ENCODE measurements around the gene STIM1.

The STIM1 gene

DNA sequence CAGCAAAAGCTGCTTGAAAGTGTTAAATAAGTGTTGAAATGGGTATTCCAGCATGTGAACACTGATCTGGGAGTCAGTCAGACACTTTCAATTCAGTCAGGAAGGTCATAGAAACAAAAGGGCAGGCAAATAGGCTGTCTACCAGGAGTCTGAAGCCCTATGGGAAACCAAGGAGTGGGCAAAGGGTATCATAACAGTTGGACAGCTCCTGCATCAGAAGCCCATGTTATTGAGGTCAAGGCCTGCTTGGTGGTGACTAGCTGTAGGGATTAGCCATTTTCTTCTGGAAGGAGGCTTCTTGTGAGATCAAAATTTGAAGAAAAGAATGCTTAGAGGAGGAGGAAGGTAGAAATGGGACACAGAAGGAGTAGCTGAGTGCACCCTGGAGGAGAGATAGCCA is 97.3 kb downstream of the STIM1 start:
- DNase-seq (ENCODE audit: low read depth in 3 of 3) = no peak

DNA sequence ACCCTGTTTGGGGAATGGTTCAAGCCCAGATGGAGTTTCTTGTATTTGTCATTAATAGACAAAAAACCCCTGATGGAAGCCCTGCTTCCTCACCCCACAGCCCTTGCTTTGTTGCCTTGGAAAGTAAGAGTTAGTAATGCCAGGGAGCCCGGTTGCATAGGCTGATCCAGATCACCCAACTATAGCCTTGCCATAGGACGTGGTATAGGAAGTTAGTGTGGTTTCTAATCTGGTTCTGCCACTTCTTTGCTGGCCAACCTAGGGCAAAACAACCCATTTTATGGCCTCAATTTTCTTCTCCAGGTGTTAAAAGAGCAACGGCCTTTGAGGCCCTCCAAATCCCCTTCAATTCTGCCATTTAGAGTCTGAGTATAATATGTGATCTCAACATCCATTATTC is 97.9 kb downstream of the STIM1 start:
- no peak for DNase-seq (ENCODE audit: low read depth in 3 of 3)

- DNase-seq (ENCODE audit: low read depth in 3 of 3) = no peak
Measured at GRCh38 chr11:3954448-3955298, 99.2 kb downstream of the STIM1 start.

- DNase-seq (ENCODE audit: low read depth in 3 of 3) = no peak
Measured at GRCh38 chr11:3955299-3955665, 99.8 kb downstream of the STIM1 start.

- DNase-seq (ENCODE audit: low read depth in 3 of 3) = no peak
Measured at GRCh38 chr11:3956038-3956437, 100.6 kb downstream of the STIM1 start.

- no peak for DNase-seq (ENCODE audit: low read depth in 3 of 3)
Measured at GRCh38 chr11:3956748-3957147, 101.3 kb downstream of the STIM1 start.

DNA sequence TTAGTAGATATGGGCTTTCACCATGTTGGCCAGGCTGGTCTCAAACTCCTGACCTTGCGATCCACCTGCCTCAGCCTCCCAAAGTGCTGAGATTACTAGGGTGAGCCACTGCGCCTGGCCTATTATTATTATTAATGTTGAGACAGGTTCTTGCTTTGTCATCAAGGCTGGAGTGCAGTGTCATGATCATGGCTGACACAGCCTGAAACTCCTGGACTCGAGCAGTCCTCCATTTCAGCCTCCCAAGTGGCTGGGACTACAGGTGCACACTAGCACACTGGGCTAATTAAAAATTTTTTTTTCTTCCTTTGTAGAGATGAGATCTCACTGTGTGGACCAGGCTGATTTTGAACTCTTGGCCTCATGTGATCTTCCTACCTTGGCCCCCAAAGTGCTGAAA is 102.0 kb downstream of the STIM1 start:
- no peak for DNase-seq (ENCODE audit: low read depth in 3 of 3)

GRCh38 chr11:3958281-3958680 is 102.8 kb downstream of the STIM1 start:
- DNase-seq (ENCODE audit: low read depth in 3 of 3) = no peak

DNA sequence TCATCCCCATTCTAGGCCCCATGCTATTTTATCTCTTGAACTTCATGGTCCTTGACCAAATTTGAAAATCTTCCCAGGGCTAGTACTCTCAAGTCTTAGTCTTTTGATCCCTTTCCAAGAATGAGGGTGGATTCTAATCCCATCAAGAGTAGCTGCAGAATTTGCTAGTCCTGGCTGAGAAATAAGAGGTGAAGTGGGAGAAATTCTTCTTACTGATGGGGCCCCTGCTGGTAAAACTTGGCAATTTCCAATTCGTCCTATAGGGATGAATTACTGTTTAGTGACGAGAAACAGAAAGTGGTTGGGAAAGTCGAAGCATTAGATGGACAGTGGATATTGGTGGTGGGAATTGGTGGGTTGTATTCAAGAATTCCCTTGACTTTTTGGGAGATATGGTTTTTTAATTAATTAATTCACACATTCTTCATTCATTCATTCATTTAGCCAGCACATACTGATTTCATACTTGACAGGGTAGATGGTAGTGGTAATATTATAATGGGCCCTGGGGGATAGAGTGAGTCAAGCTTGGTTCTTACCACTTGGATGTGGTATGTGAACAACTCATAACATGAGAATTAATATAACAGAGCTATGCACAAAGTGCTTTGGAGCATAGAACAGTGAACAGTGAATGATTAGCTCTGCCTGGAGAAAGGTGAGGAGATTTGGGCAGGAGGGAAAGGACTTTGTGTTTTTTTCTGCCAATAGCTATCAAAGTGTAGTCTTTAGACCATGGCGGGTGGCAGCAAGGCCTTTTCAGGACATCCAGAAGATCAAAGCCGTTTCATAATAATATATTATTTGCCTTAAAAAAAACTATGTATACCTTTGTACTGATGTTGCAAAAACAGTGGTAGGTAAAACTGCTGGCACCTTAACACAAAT is 103.8 kb downstream of the STIM1 start:
- no peak for DNase-seq (ENCODE audit: low read depth in 3 of 3)

GRCh38 chr11:3959903-3960265 is 104.4 kb downstream of the STIM1 start:
- no peak for DNase-seq (ENCODE audit: low read depth in 3 of 3)

- DNase-seq (ENCODE audit: low read depth in 3 of 3) = no peak
Measured at GRCh38 chr11:3962406-3962840, 107.0 kb downstream of the STIM1 start.

DNA sequence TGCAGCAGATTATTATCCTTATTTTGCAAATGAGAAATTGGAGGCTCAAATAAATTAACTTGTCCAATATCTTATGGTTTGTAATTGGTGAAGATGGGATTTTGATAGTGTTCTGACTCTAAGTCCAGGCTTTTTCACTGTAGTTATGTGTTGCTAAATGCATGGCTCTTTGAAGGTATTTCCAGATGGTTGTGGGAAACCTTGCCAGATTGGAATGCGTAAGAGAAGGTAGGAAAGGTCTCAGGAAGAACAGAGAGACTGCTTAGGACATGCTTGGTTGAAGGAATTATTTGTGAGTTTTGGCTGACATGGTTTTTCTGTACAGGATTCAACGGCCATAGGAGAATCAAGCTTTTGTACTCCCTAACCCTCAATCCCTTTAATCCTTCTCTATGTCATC is 108.6 kb downstream of the STIM1 start:
- DNase-seq (ENCODE audit: low read depth in 3 of 3) = no peak

DNA sequence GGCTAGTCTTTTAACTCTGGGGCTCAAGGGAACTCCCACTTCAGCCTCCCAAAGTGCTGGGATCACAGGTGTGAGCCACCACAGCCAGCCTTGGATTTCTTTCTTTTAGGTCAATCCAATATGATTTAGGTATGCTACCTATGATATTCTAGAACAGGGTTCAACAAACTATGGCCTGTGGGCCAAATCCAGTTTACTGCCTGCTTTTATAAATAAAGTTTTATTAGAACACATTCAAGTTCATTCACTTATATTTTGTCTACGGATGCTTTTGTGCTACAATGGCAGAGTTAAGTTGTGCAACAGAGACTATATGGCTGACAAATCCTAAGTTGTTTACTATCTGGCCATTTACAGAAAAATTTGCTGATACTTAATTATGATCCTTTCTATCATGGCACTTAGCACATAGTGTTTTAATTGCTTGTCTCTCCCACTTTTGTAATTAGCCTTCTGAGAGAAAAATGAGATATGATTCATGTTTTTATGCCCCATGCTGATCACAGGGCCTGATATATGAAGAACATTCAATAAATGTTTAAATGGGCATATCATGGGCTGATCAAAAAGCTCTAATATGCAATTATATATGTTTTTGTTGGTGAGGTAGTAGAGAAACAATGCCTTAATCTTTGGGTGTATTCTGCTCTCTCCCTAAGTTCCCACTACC is 109.6 kb downstream of the STIM1 start:
- no peak for DNase-seq (ENCODE audit: low read depth in 3 of 3)

DNA sequence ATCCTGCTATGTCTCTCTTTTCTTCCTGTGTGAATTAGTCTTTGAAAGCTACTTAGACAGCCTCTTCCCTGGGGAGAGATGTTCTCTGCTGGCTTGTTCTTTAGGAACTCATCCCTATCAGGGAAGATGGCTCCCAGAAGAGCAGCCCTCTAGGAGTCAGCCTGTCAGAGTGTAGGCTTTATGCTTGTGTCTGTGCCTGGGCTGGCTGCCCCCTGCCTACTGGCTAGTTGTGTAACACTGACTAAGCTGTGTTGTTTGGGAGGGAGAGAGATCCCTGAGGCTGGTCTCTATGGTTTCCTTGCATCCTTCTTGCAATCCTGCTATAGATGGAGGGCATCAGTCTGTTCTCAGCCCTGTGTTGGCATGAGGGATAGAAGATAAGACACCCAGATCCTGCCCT is 112.2 kb downstream of the STIM1 start:
- no peak for DNase-seq (ENCODE audit: low read depth in 3 of 3)

- DNase-seq (ENCODE audit: low read depth in 3 of 3) = no peak
Measured at GRCh38 chr11:3969200-3969599, 113.7 kb downstream of the STIM1 start.

DNA sequence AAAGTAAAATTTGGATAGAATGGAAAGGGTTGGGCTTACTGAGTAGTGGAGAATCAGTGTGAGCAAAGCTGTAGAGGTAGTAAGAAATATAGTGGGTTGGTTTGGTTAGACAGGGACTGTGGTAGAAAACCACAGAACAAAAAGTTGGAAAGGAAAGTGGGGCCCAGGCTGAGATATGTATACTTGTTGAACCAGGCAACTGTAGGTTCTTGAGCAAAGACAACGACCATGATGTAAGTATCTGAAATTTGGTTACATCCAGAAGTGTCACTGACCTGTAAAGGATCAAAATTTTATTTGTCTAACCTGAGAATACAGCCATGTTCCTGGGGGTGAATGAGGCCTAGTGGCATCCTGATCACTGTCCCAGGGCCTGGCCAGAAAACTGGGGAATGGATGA is 114.1 kb downstream of the STIM1 start:
- DNase-seq (ENCODE audit: low read depth in 3 of 3) = no peak

DNA sequence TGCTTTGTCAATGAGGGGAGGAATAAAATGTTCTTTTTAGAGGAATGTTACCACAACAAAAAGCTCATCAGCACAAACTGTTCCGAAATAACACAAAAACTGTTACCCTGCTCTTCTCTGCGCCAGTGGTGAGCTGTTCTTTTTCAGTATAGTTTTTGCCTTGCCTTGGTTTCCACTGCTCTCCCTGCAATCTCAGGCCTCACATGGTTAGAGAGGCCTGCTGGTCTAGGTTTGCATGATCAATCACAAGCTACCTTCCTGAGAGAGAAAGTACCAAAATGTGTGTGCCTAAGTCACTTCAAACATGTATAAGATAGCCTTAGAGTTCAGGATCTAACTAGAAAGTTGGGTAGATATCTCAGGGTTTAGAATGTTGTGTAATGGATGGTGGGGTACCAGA is 114.6 kb downstream of the STIM1 start:
- DNase-seq (ENCODE audit: low read depth in 3 of 3) = no peak

- no peak for DNase-seq (ENCODE audit: low read depth in 3 of 3)
Measured at GRCh38 chr11:3971756-3972404, 116.4 kb downstream of the STIM1 start.

DNA sequence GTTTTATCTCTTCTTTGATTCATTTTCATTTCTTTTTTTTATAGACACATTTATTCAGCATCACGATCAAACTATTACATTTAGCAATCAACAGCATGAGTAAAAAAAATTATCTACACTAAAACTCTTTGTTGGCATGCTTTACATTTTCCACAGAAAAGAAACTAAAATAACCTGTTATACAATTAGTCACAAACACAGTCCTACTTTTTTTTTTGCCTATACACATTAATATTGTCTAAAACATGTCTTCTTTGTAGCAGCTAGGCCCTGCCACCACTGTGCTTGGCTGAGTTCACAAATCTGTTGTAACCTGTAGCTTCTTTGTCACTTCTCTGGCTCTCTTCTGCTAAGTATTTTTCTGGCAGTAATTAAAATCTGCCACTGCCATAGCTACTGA is 117.0 kb downstream of the STIM1 start:
- no peak for DNase-seq (ENCODE audit: low read depth in 3 of 3)

DNA sequence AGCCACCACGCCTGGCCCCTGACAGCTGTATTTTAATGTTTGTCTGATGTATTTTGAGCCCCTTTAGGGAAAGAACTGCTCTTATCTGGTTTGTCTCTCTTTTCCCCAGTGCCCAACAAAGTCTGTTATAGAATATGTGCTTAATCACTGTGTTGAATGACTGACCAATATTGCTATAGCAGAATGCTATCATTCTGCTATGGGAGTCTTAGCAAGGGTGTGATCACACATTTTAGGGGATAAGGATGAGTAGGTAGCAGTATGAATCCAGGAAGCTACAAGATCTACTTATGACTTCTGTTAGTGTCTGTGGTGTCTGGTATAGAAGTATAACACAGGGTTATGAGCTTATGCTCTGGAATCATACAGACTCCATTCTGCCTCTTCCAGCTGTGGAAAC is 121.6 kb downstream of the STIM1 start:
- DNase-seq (ENCODE audit: low read depth in 3 of 3) = no peak

- DNase-seq (ENCODE audit: low read depth in 3 of 3) = no peak
Measured at GRCh38 chr11:3981084-3981633, 125.7 kb downstream of the STIM1 start.

DNA sequence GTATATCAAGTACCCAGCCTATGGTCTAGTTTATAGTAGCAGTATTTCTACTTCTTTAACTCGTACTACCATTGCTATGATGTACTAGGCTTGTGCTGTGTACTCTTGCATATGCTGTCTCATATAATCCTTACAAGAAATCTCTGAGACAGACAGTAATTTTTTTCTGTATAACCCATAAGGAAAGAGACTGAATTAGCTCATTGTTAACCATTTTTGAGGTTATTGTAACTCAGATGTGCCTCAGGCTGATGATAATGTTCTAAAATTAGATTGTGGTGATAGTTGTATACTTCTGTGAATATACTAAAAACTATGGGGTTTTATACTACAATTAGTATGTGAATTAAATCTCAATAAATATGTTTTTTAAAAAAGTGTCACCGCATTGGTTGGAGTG is 127.0 kb downstream of the STIM1 start:
- DNase-seq (ENCODE audit: low read depth in 3 of 3) = no peak
